Stimulated activated CD4-positive, alpha-beta T cell treated with anti-CD3 and anti-CD28 coated beads, Interleukin-15, amount 100 ng/mL, for 24 hours (primary cell): Measurements from ENCODE around the gene SGCE.

Source experiments
- DNase-seq: peaks from one replicate; pipeline ENCODE4 v3.0.0-alpha.2; 2020

SGCE gene

DNA sequence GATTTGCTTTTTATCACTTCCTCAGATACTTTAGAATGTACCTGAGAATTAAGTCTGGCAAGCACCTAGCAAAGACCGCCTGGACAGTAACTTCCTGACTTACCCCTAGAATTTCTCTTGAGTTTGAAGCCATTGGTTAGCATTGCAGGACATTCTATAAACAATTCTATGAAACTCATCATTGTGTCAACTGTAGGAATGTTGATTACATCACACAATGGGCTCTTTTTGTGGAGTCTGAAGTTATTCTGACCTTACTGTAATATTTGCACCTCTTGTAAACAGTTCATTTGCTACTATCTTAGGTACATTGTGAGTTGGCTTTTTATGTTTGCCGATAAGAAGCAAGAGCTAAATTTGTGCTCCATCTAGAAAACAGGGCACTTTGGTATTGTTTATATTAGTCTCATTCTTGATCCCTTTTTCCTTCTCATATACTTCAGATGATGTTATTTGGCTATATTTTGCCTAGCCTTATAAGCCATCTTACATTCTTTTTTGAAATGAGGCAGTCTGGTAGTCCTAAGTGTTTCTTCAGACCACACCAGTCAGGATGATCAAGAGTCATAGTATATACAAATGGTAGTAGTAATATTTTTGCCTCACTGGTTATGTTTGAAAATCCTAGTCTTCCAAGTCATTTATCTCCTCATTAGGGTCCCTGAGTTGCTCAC is 94.0 kb downstream of the SGCE start:
- no peak for DNase-seq

DNA sequence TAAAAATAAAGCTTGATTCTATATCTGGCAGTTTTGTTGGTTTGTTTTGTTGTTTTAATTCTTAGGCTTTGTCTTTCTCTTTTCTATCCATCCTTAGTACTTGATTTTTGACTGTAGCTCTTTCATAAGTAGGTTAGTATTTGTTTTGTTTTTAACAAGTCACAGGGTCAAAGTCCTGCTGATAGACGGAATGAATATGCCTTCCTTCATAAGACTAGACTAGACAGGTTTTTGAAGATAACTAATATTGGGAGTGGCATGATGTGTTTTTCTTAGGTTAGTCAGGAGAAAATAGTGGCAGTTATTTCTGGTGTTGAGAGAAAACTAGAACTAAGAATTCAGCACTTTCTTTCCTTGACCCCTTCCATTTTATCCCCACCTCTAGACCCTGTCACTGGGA is 96.0 kb downstream of the SGCE start:
- DNase-seq, result no peak

DNA sequence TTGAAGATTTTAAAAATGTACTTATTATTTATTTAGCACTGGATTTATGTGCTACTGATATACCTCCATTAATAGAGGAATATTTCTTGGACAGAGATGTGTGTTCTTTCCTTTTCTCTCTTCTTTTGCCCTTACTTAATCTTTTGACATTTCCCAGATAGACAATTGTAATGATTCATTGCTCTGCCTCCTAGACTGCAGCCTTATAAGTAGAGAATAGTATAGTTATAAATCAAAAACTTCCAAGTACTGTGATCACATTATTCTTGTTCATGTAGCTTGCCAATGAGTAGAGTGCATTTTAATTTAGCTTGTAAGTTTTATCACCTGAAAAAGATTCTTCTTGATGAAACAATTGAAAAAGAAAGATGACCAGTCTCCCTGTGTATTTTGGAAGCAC is 98.7 kb downstream of the SGCE start:
- DNase-seq, result no peak

DNA sequence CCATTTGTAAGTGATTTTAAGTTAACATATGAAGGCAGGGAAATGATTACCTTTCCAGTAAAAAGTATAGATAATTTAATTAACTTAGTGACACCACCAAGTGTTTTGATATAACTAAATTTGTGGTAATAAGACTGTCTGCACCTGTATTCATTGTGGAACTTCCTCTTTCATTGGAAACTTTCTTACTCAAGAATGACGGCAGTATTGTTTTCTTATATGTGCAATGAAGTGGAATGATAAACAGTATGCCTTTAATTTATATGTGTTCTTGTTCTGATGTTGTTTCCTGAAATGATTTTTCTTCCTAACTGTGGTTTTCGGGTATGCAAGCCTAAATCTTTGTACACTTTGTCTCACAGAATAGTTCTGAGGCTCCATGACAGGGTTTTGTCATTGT is 99.9 kb downstream of the SGCE start:
- DNase-seq, result no peak

DNA sequence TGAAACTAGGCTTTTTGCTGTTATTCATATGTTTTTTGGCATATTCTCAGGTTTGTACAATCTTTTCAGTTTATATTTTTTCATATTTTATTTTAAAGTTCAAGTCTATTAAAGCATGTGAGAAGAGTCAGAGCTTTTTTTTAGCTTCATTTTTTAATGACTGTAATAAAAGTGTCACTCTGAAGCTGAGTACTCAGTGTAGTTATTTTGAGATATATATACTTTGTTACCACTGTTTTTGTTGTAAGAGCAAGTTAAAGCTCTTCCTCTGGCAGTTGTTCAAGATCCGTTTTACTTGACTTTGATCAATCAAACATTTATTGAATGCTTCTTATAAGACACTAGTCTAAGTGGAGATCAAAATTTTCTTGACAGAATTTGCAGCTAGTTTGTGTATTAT is 108.8 kb downstream of the SGCE start:
- DNase-seq, result no peak

DNA sequence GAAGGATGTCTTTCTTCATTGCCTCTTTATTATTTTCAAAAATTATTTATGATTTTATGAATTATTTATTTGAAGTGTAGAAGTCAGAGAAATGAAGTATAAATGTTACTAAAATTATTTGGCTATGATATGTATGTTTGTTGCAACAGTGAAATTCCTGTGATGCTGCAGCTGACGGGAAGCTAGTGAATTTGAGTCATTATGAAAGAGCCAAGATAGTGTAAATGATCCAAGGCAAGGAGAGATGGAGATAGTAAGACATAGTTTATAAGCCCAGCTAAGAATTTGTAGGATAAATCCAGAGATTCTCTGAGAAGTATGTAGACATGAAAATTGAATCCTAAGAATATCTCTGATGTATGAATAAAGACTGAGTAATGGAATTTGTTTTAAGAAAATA is 115.5 kb downstream of the SGCE start:
- DNase-seq, result no peak
